ENCODE data around the gene HYCC1.
A peak's percentile ranks its signal among the peaks of the same experiment; 100 is the strongest.

The HYCC1 gene

GRCh38 chr7:23022851-23023250 lies 8.9 kb upstream of the HYCC1 start:
- H3K27me3 ChIP-seq (replicated peaks): no peaks in the 10 kb centered on the region
- no peak for DNase-seq
- H3K4me3 ChIP-seq (ENCODE audit: low read depth, low read length): no peak overlapping the region
- H3K36me3 ChIP-seq (replicated peaks): no peaks in the 10 kb centered on the region
- in situ Hi-C loops (cut with HindIII; ENCODE audit: low pct_ligation_motif_present, low sequenced_read_pairs): no loop called here
- TF ChIP-seq CTCF (IDR thresholded peaks at IDR 0.05; ENCODE audit: low read depth, low read length, missing control alignments): no peak
- H3K27ac ChIP-seq: peak overlapping the region; percentile 16

GRCh38 chr7:23022258-23022769 lies 8.4 kb upstream of the HYCC1 start:
- in situ Hi-C loops (cut with HindIII; ENCODE audit: low pct_ligation_motif_present, low sequenced_read_pairs): no loop called here

GRCh38 chr7:23021596-23021995 lies 7.7 kb upstream of the HYCC1 start:
- in situ Hi-C loops (cut with HindIII; ENCODE audit: low pct_ligation_motif_present, low sequenced_read_pairs): no loop called here
- Histone ChIP-seq H3K27ac (peak overlapping the region; percentile 29), H3K36me3 (replicated peaks) (no peaks in the 10 kb centered on the region), H3K4me3 (ENCODE audit: low read depth, low read length) (no peak overlapping the region), H3K27me3 (replicated peaks) (no peaks in the 10 kb centered on the region)
- TF ChIP-seq CTCF (IDR thresholded peaks at IDR 0.05; ENCODE audit: low read depth, low read length, missing control alignments): no peak
- DNase-seq: no peak

More at GRCh38 chr7:23022258-23022769, 8.4 kb upstream of the HYCC1 start:
- peak; percentile 81 for DNase-seq
- H3K27me3 ChIP-seq (replicated peaks): no peaks in the 10 kb centered on the region
- H3K27ac ChIP-seq: peak overlapping the region; percentile 16
- no peaks in the 10 kb centered on the region for H3K36me3 ChIP-seq (replicated peaks)
- TF ChIP-seq CTCF (IDR thresholded peaks at IDR 0.05; ENCODE audit: low read depth, low read length, missing control alignments): no peak
- no peak overlapping the region for H3K4me3 ChIP-seq (ENCODE audit: low read depth, low read length)

- no peaks in the 10 kb centered on the region for H3K27me3 ChIP-seq (replicated peaks)
- no peak overlapping the region for H3K4me3 ChIP-seq (ENCODE audit: low read depth, low read length)
- TF ChIP-seq CTCF (IDR thresholded peaks at IDR 0.05; ENCODE audit: low read depth, low read length, missing control alignments): no peak
- H3K36me3 ChIP-seq (replicated peaks): no peaks in the 10 kb centered on the region
- in situ Hi-C loops (cut with HindIII; ENCODE audit: low pct_ligation_motif_present, low sequenced_read_pairs): no loop called here
- H3K27ac ChIP-seq: peak overlapping the region; percentile 48
- peak; percentile 25 for DNase-seq
Observed at GRCh38 chr7:23020742-23021401, 6.9 kb upstream of the HYCC1 start.

- TF ChIP-seq CTCF (IDR thresholded peaks at IDR 0.05; ENCODE audit: low read depth, low read length, missing control alignments): no peak
- H3K36me3 ChIP-seq (replicated peaks): no peaks in the 10 kb centered on the region
- no peak overlapping the region for H3K4me3 ChIP-seq (ENCODE audit: low read depth, low read length)
- in situ Hi-C loops (cut with HindIII; ENCODE audit: low pct_ligation_motif_present, low sequenced_read_pairs): no loop called here
- no peak for DNase-seq
- H3K27me3 ChIP-seq (replicated peaks): no peaks in the 10 kb centered on the region
- no peak overlapping the region for H3K27ac ChIP-seq
Observed at GRCh38 chr7:23018750-23019149, 4.8 kb upstream of the HYCC1 start.

- in situ Hi-C loops (cut with HindIII; ENCODE audit: low pct_ligation_motif_present, low sequenced_read_pairs): no loop called here
- H3K4me3 ChIP-seq (ENCODE audit: low read depth, low read length): no peak overlapping the region
- H3K36me3 ChIP-seq (replicated peaks): no peaks in the 10 kb centered on the region
- no peak for TF ChIP-seq CTCF (IDR thresholded peaks at IDR 0.05; ENCODE audit: low read depth, low read length, missing control alignments)
- H3K27ac ChIP-seq: no peak overlapping the region
- no peaks in the 10 kb centered on the region for H3K27me3 ChIP-seq (replicated peaks)
- no peak for DNase-seq
Observed at GRCh38 chr7:23017309-23017708, 3.4 kb upstream of the HYCC1 start.

Data from brain microvascular endothelial cell (primary cell).